GM12872 (cell line): ENCODE measurements around the gene LIMCH1.

ENCODE experiments used
- TF ChIP-seq, protein P1 (sequence below): IDR thresholded peaks from 3 replicates; pipeline ENCODE4 v1.5.1; 2011; ENCODE audit warnings: low read depth, mild to moderate bottlenecking, low read length, moderate library complexity; ENCODE audit not compliant: insufficient read depth

LIMCH1 gene

DNA sequence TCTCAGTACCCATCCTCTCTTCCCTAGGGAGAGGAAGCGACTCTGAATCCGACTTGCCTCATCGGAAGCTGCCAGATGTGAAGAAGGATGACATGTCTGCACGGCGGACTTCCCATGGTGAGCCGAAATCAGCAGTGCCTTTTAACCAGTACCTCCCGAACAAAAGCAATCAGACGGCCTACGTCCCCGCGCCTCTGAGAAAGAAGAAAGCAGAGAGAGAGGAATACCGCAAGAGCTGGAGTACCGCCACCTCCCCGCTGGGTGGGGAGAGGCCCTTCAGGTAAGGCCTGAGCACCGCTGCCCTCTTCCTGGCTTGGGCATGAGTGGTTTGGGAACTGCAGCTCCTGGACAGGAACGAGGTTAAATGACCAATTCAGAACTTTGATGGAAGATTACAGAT, 81.2 kb downstream of the LIMCH1 start:
- TF ChIP-seq, protein P1, sequence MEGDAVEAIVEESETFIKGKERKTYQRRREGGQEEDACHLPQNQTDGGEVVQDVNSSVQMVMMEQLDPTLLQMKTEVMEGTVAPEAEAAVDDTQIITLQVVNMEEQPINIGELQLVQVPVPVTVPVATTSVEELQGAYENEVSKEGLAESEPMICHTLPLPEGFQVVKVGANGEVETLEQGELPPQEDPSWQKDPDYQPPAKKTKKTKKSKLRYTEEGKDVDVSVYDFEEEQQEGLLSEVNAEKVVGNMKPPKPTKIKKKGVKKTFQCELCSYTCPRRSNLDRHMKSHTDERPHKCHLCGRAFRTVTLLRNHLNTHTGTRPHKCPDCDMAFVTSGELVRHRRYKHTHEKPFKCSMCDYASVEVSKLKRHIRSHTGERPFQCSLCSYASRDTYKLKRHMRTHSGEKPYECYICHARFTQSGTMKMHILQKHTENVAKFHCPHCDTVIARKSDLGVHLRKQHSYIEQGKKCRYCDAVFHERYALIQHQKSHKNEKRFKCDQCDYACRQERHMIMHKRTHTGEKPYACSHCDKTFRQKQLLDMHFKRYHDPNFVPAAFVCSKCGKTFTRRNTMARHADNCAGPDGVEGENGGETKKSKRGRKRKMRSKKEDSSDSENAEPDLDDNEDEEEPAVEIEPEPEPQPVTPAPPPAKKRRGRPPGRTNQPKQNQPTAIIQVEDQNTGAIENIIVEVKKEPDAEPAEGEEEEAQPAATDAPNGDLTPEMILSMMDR: no peak

- TF ChIP-seq, protein P1: no peak
Measured at GRCh38 chr4:41620594-41621256, 82.8 kb downstream of the LIMCH1 start.

GRCh38 chr4:41622787-41623186, 84.8 kb downstream of the LIMCH1 start:
- TF ChIP-seq, protein P1: no peak

DNA sequence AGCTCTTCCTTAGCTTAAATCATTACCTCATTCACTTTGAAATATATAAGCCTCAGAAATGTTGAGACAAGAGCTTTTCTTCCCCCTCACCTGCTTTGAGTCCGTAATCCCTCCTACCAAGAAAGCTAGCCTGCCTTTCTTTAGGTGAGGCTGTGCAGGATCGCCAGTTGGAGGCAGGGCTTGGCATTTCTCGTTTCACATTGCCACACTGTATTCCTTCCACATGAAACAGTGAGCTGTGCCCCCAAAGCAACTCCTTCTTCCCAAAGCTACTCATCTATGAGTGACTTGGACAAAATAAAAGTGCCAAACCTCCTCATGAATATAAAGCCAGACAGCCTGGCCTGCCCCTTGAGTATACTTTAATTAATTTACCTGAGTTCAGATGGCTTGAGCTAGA, 86.8 kb downstream of the LIMCH1 start:
- TF ChIP-seq, protein P1: no peak

DNA sequence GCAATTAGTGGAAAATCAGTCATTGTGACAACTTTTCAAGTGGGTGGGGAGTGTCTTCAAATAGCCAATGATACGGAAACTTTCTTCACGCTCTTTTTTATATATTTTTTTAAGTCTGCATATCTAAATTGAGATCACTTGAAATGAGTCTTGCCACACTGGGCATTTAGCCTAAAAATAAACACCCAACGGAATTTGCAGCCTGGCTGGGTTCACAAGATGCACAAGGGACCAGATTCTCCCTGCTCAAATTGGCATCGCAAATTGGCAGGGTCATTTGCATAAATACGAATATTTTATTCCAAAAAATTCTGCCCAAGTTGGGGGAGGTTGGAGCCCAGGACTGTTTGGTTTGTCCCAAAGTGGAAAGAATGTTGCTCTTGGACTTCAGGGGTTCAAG, 87.6 kb downstream of the LIMCH1 start:
- TF ChIP-seq, protein P1: no peak

DNA sequence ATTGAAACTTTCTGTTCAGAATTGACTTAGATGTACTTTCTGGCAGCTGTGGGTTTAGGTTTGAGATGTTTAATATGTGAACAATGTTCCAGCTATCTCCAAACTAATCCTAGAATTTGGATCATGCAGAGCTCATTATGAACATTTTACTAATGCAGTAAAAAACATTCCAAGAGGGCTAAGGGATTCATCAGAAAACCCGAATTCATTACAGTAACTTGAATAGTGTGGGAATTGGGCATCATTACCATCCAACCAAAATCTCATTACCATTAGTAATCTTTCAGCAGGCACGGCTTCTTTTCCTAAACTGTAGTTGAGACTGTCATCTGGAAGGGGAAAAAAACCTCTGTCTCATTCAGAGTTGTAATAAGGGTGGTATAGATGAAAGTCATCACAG, 91.0 kb downstream of the LIMCH1 start:
- TF ChIP-seq, protein P1: no peak

DNA sequence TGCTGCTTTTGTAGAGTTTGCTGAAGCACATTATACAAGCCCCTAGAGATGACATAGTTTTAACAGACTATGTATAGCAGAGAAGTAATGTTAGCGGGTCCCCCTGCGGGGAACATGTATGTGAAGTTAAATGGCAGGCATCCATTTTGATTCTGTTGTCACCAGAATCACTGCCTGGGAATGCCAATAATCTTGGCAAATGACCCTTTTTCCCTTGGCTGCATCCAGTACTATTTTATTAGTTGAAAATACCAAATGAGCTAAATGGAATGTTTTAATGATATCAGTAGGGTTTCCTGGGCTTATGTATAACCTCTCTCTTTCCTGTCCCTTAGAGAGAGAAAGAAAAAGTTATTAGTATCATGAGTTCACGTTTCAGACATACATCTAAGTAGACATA, 93.6 kb downstream of the LIMCH1 start:
- TF ChIP-seq, protein P1: no peak
